ENCODE results near the gene HACD3. TPM values are rescaled to one million over a fixed set of nuclear protein-coding genes. Genes with fewer than 3 reads are reported as not detected.

HACD3 gene
- total and polyA plus RNA-seq, 2 donors from 2014 or later = 52.1 to 89.3 TPM

- Histone ChIP-seq H3K9ac (ENCODE audit: low read length in 3 of 3) (peak overlapping the region in 2 of 3 donors; percentile 44 to 87), H3K9me3 (ENCODE audit: control insufficient read depth in 2 of 3, insufficient read depth in 1 of 3, low read length in 3 of 3) (no peaks in the 10 kb centered on the region), H3K36me3 (ENCODE audit: control insufficient read depth in 2 of 3, insufficient read depth in 3 of 3, low read length in 3 of 3) (no peaks in the 10 kb centered on the region), H3K4me1 (ENCODE audit: control insufficient read depth in 2 of 3, insufficient read depth in 2 of 3, low read depth in 1 of 3, low read length in 3 of 3) (peaks cover 0 to 7% (median 0%) of the 10 kb centered on the region in 3 donors), H3K4me3 (ENCODE audit: low read length in 3 of 3) (peak overlapping the region; percentile 51 to 85 (median 72)), H3K27ac (ENCODE audit: low read depth in 2 of 2, low read length in 2 of 2) (no peak overlapping the region), H3K27me3 (ENCODE audit: control insufficient read depth, insufficient read depth, low read length) (no peaks in the 10 kb centered on the region)
- TF ChIP-seq, protein P1, sequence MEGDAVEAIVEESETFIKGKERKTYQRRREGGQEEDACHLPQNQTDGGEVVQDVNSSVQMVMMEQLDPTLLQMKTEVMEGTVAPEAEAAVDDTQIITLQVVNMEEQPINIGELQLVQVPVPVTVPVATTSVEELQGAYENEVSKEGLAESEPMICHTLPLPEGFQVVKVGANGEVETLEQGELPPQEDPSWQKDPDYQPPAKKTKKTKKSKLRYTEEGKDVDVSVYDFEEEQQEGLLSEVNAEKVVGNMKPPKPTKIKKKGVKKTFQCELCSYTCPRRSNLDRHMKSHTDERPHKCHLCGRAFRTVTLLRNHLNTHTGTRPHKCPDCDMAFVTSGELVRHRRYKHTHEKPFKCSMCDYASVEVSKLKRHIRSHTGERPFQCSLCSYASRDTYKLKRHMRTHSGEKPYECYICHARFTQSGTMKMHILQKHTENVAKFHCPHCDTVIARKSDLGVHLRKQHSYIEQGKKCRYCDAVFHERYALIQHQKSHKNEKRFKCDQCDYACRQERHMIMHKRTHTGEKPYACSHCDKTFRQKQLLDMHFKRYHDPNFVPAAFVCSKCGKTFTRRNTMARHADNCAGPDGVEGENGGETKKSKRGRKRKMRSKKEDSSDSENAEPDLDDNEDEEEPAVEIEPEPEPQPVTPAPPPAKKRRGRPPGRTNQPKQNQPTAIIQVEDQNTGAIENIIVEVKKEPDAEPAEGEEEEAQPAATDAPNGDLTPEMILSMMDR (IDR thresholded peaks at IDR 0.05; ENCODE audit: borderline replicate concordance, extremely low read depth, insufficient read depth) = no peak
- FAIRE-seq (no peak), DNase-seq (no peak)
- intact Hi-C loops (cut with DNase I) = no loop called here
Observed at GRCh38 chr15:65529762-65530317, 423 bp upstream of the HACD3 start.

DNA sequence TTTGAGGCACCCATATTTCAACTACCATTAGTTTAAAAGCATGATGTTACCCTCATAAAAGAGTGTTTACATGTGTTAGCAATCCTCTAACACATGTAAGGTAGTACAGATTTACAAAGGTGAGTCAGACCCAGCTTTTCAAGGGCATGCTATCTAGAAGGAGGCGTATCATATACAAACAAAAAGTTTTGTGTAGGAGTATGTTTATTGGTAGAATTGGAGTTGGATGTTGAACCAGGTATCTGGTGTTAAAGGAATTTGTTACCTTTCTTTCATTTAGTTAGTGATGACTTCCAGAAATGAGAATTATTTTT is 2.4 kb downstream of the HACD3 start:
- Histone ChIP-seq H3K9me3 (ENCODE audit: control insufficient read depth in 2 of 3, insufficient read depth in 1 of 3, low read length in 3 of 3) (no peaks in the 10 kb centered on the region), H3K27me3 (ENCODE audit: control insufficient read depth, insufficient read depth, low read length) (no peaks in the 10 kb centered on the region), H3K9ac (ENCODE audit: low read length in 3 of 3) (no peak overlapping the region), H3K36me3 (ENCODE audit: control insufficient read depth in 2 of 3, insufficient read depth in 3 of 3, low read length in 3 of 3) (no peaks in the 10 kb centered on the region), H3K27ac (ENCODE audit: low read depth in 2 of 2, low read length in 2 of 2) (peak overlapping the region in 1 of 2 donors; percentile 23), H3K4me1 (ENCODE audit: control insufficient read depth in 2 of 3, insufficient read depth in 2 of 3, low read depth in 1 of 3, low read length in 3 of 3) (peaks cover 0 to 7% (median 0%) of the 10 kb centered on the region in 3 donors), H3K4me3 (ENCODE audit: low read length in 3 of 3) (no peak overlapping the region)
- intact Hi-C loops (cut with DNase I) = no loop called here
- no peak for FAIRE-seq
- no peak for DNase-seq
- TF ChIP-seq, protein P1 (IDR thresholded peaks at IDR 0.05; ENCODE audit: borderline replicate concordance, extremely low read depth, insufficient read depth) = no peak

GRCh38 chr15:65533057-65533756 is 2.9 kb downstream of the HACD3 start:
- TF ChIP-seq, protein P1 (IDR thresholded peaks at IDR 0.05; ENCODE audit: borderline replicate concordance, extremely low read depth, insufficient read depth) = no peak
- peak overlapping the region; percentile 23 to 54 for H3K27ac ChIP-seq (ENCODE audit: low read depth in 2 of 2, low read length in 2 of 2)
- peaks cover 0 to 7% (median 0%) of the 10 kb centered on the region in 3 donors for H3K4me1 ChIP-seq (ENCODE audit: control insufficient read depth in 2 of 3, insufficient read depth in 2 of 3, low read depth in 1 of 3, low read length in 3 of 3)
- H3K27me3 ChIP-seq (ENCODE audit: control insufficient read depth, insufficient read depth, low read length) = no peaks in the 10 kb centered on the region
- no peaks in the 10 kb centered on the region for H3K36me3 ChIP-seq (ENCODE audit: control insufficient read depth in 2 of 3, insufficient read depth in 3 of 3, low read length in 3 of 3)
- DNase-seq = no peak
- no peak overlapping the region for H3K9ac ChIP-seq (ENCODE audit: low read length in 3 of 3)
- intact Hi-C loops (cut with DNase I) = no loop called here
- H3K9me3 ChIP-seq (ENCODE audit: control insufficient read depth in 2 of 3, insufficient read depth in 1 of 3, low read length in 3 of 3) = no peaks in the 10 kb centered on the region
- no peak for FAIRE-seq
- H3K4me3 ChIP-seq (ENCODE audit: low read length in 3 of 3) = peak overlapping the region in 1 of 3 donors; percentile 6
